GM12878 (cell line): ENCODE data around the gene GADD45A.

Source experiments
- ATF3 ChIP-seq: IDR thresholded peaks from 2 replicates; pipeline ENCODE4 v1.6.1; 2011; ENCODE audit warnings: low read depth, mild to moderate bottlenecking, low read length, moderate library complexity, borderline replicate concordance; ENCODE audit errors: extremely low read depth
- BACH1 ChIP-seq: fragments of 450-650 bp; IDR thresholded peaks from 2 replicates; pipeline ENCODE4 v1.6.1; 2017; ENCODE audit warnings: mild to moderate bottlenecking, borderline replicate concordance
- CTCF ChIP-seq, 3 experiments: IDR thresholded peaks in 2 of 3; conservative IDR thresholded peaks in 1 of 3; 2 replicates each; pipeline ENCODE4 v1.5.1; 2011; ENCODE audit warnings: low read depth in 3 of 3, low read length in 3 of 3, mild to moderate bottlenecking in 3 of 3, control low read depth in 2 of 3, moderate library complexity in 2 of 3, inconsistent platforms in 1 of 3, mixed read lengths in 1 of 3; ENCODE audit not compliant: control insufficient read depth in 2 of 3, insufficient read depth in 1 of 3; ENCODE audit errors: extremely low read depth in 1 of 3
- EP300 ChIP-seq, 2 experiments: fragments of 150-350 bp in 1 of 2; IDR thresholded peaks; 2 replicates each; pipeline ENCODE4 v1.6.1; 2011 to 2012; ENCODE audit warnings: low read depth in 2 of 2, low read length in 2 of 2, borderline replicate concordance in 1 of 2, improper control_type of control experiment in 1 of 2, inconsistent platforms in 1 of 2; ENCODE audit not compliant: control insufficient read depth in 1 of 2
- NBN ChIP-seq: fragments of 450-650 bp; IDR thresholded peaks from 2 replicates; pipeline ENCODE4 v1.6.1; 2016
- PML ChIP-seq: IDR thresholded peaks from 2 replicates; pipeline ENCODE4 v1.6.1; 2012; ENCODE audit warnings: low read length, inconsistent platforms
- ZBED1 ChIP-seq: IDR thresholded peaks from 2 replicates; pipeline ENCODE4 v1.6.1; 2016; ENCODE audit warnings: borderline replicate concordance

GRCh38 chr1:67664048-67664447 lies 21.0 kb upstream of the GADD45A start:
- TF ChIP-seq CTCF (IDR thresholded peaks at IDR 0.05 in 2 of 3, conservative IDR thresholded peaks at IDR 0.05 in 1 of 3; ENCODE audit: control insufficient read depth in 2 of 3, extremely low read depth in 1 of 3, insufficient read depth in 1 of 3, low read depth in 3 of 3, low read length in 3 of 3), result no peak
- no peak for TF ChIP-seq ZBED1
- TF ChIP-seq PML, result no peak
- no peak for TF ChIP-seq BACH1
- no peak for TF ChIP-seq ATF3
- no peak for TF ChIP-seq NBN
- no peak for TF ChIP-seq EP300 (IDR thresholded peaks at IDR 0.05; ENCODE audit: borderline replicate concordance in 1 of 2, control insufficient read depth in 1 of 2, low read depth in 2 of 2, low read length in 2 of 2)
